ENCODE measurements around the gene GBA3. TPM values are rescaled to one million over a fixed set of nuclear protein-coding genes. Genes with fewer than 3 reads are reported as not detected.

Gene GBA3
- total RNA-seq, 1 experiment from 2014 or later, result not detected

DNA sequence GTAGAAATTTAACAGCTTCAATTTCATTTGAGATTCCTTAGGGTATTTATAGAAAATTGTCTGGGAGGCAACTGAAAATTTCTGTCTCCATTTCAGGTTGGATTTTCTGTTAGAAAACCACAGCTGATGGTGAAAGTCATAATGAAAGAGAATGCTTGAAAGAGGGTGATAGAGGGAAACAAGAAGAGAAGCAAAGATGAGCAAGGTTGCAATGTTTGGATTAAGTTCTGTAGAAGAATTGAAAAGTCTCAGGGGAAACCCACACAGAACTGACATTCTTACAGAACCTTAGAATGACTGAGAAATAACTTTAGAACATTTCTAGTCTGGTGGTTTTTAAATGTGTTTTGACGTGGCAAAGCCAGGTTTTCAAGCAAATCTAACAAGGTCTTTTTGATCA lies 14.7 kb downstream of the GBA3 start:
- ChIA-PET POLR2A (no interaction called here), CTCF (no interaction called here), RAD21 (ENCODE audit: low non-redundant PET in 1 of 2, low total read pairs in 2 of 2, uncharacterized antibody in 2 of 2, unreplicated experiment in 2 of 2) (no interaction called here)
- no TSS peak for BruUV-seq (replicated peaks)
- intact Hi-C loops (cut with micrococcal nuclease), result no loop called here
- Histone ChIP-seq H3K9ac (ENCODE audit: low read length) (no peak overlapping the region), H3K4me3 (replicated peaks in 1 of 2; ENCODE audit: low read depth in 1 of 2, low read length in 2 of 2) (no peak overlapping the region), H3K27me3 (ENCODE audit: insufficient read depth, low read length) (no peaks in the 10 kb centered on the region), H3K9me2 (ENCODE audit: insufficient read depth) (no peaks in the 10 kb centered on the region), H3K9me3 (ENCODE audit: control insufficient read depth in 1 of 2, insufficient read depth in 1 of 2, low read depth in 1 of 2, low read length in 2 of 2) (no peaks in the 10 kb centered on the region), H3K4me1 (ENCODE audit: control insufficient read depth in 1 of 2, insufficient read depth in 2 of 2, low read length in 2 of 2) (no peaks in the 10 kb centered on the region), H2AFZ (ENCODE audit: low read depth, low read length, poor library complexity, severe bottlenecking) (no peak overlapping the region), H3K4me2 (ENCODE audit: low read length) (no peak overlapping the region), H4K20me1 (ENCODE audit: insufficient read depth) (no peaks in the 10 kb centered on the region), H3K27ac (ENCODE audit: low read depth, low read length) (no peak overlapping the region), H3K79me2 (ENCODE audit: insufficient read depth, low read length) (no peaks in the 10 kb centered on the region), H3K36me3 (ENCODE audit: control insufficient read depth in 1 of 2, insufficient read depth in 2 of 2, low read length in 2 of 2) (no peaks in the 10 kb centered on the region)
- DNase-seq (ENCODE audit: low read depth, low spot score), result no peak
- TF ChIP-seq RAD21 (IDR thresholded peaks at IDR 0.05; ENCODE audit: low read depth), result no peak
- no peak for TF ChIP-seq CBX3 (IDR thresholded peaks at IDR 0.05; ENCODE audit: low read depth)
- no peak for TF ChIP-seq CEBPB (IDR thresholded peaks at IDR 0.05; ENCODE audit: low read depth)
- TF ChIP-seq, protein P1, sequence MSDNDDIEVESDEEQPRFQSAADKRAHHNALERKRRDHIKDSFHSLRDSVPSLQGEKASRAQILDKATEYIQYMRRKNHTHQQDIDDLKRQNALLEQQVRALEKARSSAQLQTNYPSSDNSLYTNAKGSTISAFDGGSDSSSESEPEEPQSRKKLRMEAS (IDR thresholded peaks at IDR 0.05), result no peak
- TF ChIP-seq POLR2AphosphoS5 (IDR thresholded peaks at IDR 0.05; ENCODE audit: low read depth, low read length), result no peak
- no peak for TF ChIP-seq ZFX (IDR thresholded peaks at IDR 0.05)
- no peak for TF ChIP-seq TCF7L2 (IDR thresholded peaks at IDR 0.05; ENCODE audit: borderline replicate concordance, extremely low read depth, insufficient read depth, insufficient read length)
- no peak for TF ChIP-seq POLR2A (IDR thresholded peaks at IDR 0.05; ENCODE audit: borderline replicate concordance, extremely low read depth, insufficient read depth, insufficient read length)
- no peak for TF ChIP-seq SP1 (IDR thresholded peaks at IDR 0.05; ENCODE audit: low read depth)
- TF ChIP-seq EGR1 (IDR thresholded peaks at IDR 0.05; ENCODE audit: low read depth), result no peak
- no peak for ATAC-seq

DNA sequence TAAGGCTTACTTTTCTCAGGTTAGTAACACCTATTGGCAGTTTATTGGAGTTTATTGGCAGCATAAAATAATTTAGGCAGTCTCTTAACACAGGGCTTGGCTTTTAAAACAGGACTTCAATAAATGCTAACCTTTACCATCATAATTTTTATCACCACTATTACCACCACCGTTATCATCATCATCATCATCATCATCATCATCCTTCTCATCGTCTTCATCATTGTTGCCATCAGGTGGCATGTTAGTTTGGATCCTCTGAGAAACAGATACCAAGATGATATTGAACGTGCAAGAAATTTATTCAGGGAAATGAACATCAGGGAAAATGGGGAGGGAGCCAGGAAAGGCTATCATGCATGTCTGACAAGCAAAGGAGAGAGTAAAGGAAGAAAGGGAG lies 16.2 kb downstream of the GBA3 start:
- no peak overlapping the region for H3K9ac ChIP-seq (ENCODE audit: low read length)
- intact Hi-C loops (cut with micrococcal nuclease), result no loop called here
- H3K79me2 ChIP-seq (ENCODE audit: insufficient read depth, low read length), result no peaks in the 10 kb centered on the region
- DNase-seq (ENCODE audit: low read depth, low spot score) (no peak), ATAC-seq (no peak)
- H3K9me2 ChIP-seq (ENCODE audit: insufficient read depth), result no peaks in the 10 kb centered on the region
- no TSS peak for BruUV-seq (replicated peaks)
- H3K27ac ChIP-seq (ENCODE audit: low read depth, low read length), result no peak overlapping the region
- H3K4me3 ChIP-seq (replicated peaks in 1 of 2; ENCODE audit: low read depth in 1 of 2, low read length in 2 of 2), result no peak overlapping the region
- H3K9me3 ChIP-seq (ENCODE audit: control insufficient read depth in 1 of 2, insufficient read depth in 1 of 2, low read depth in 1 of 2, low read length in 2 of 2), result no peaks in the 10 kb centered on the region
- H3K36me3 ChIP-seq (ENCODE audit: control insufficient read depth in 1 of 2, insufficient read depth in 2 of 2, low read length in 2 of 2), result no peaks in the 10 kb centered on the region
- no peaks in the 10 kb centered on the region for H4K20me1 ChIP-seq (ENCODE audit: insufficient read depth)
- H2AFZ ChIP-seq (ENCODE audit: low read depth, low read length, poor library complexity, severe bottlenecking), result no peak overlapping the region
- TF ChIP-seq TCF7L2 (IDR thresholded peaks at IDR 0.05; ENCODE audit: borderline replicate concordance, extremely low read depth, insufficient read depth, insufficient read length) (no peak), POLR2A (IDR thresholded peaks at IDR 0.05; ENCODE audit: borderline replicate concordance, extremely low read depth, insufficient read depth, insufficient read length) (no peak), SRF (IDR thresholded peaks at IDR 0.05; ENCODE audit: low read depth) (no peak), EZH2phosphoT487 (IDR thresholded peaks at IDR 0.05; ENCODE audit: borderline replicate concordance) (no peak), ELF1 (IDR thresholded peaks at IDR 0.05; ENCODE audit: borderline replicate concordance, low read depth) (no peak), JUND (IDR thresholded peaks at IDR 0.05) (no peak), ZFX (IDR thresholded peaks at IDR 0.05) (no peak), EZH2 (IDR thresholded peaks at IDR 0.05) (no peak), CBX3 (IDR thresholded peaks at IDR 0.05; ENCODE audit: low read depth) (no peak), SIN3A (IDR thresholded peaks at IDR 0.05; ENCODE audit: low read depth) (no peak), FOSL1 (IDR thresholded peaks at IDR 0.05; ENCODE audit: low read depth) (no peak), ZNF274 (IDR thresholded peaks at IDR 0.05; ENCODE audit: low read depth, low read length) (no peak), CEBPB (IDR thresholded peaks at IDR 0.05; ENCODE audit: low read depth) (no peak), YY1 (IDR thresholded peaks at IDR 0.05; ENCODE audit: extremely low read depth, insufficient replicate concordance, low read depth, low read length) (no peak)
- TF ChIP-seq, protein P2, sequence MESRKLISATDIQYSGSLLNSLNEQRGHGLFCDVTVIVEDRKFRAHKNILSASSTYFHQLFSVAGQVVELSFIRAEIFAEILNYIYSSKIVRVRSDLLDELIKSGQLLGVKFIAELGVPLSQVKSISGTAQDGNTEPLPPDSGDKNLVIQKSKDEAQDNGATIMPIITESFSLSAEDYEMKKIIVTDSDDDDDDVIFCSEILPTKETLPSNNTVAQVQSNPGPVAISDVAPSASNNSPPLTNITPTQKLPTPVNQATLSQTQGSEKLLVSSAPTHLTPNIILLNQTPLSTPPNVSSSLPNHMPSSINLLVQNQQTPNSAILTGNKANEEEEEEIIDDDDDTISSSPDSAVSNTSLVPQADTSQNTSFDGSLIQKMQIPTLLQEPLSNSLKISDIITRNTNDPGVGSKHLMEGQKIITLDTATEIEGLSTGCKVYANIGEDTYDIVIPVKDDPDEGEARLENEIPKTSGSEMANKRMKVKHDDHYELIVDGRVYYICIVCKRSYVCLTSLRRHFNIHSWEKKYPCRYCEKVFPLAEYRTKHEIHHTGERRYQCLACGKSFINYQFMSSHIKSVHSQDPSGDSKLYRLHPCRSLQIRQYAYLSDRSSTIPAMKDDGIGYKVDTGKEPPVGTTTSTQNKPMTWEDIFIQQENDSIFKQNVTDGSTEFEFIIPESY (IDR thresholded peaks at IDR 0.05; ENCODE audit: extremely low read depth, insufficient replicate concordance, low read length), result no peak
- TF ChIP-seq, protein P1 (IDR thresholded peaks at IDR 0.05), result no peak
- ChIA-PET POLR2A (no interaction called here), RAD21 (ENCODE audit: low non-redundant PET in 1 of 2, low total read pairs in 2 of 2, uncharacterized antibody in 2 of 2, unreplicated experiment in 2 of 2) (no interaction called here), CTCF (no interaction called here)
- H3K4me1 ChIP-seq (ENCODE audit: control insufficient read depth in 1 of 2, insufficient read depth in 2 of 2, low read length in 2 of 2), result no peaks in the 10 kb centered on the region
- H3K4me2 ChIP-seq (ENCODE audit: low read length), result no peak overlapping the region
- no peaks in the 10 kb centered on the region for H3K27me3 ChIP-seq (ENCODE audit: insufficient read depth, low read length)
